Measurements from ENCODE around the gene RAB11FIP4. TPM values are rescaled to one million over a fixed set of nuclear protein-coding genes. Genes with fewer than 3 reads are reported as not detected.

Gene RAB11FIP4
- total RNA-seq, 1 experiment from 2014 or later = 34.1 TPM

GRCh38 chr17:31383488-31383887 lies 8.0 kb upstream of the RAB11FIP4 start:
- in situ Hi-C loops (cut with HindIII; ENCODE audit: low sequenced_read_pairs) = loop anchor here (10.0 kb wide), 1 partner anchor 429 kb away; no protein-coding TSS in a partner anchor

GRCh38 chr17:31385428-31386285 lies 5.8 kb upstream of the RAB11FIP4 start:
- no peak for DNase-seq (ENCODE audit: low spot score)
- in situ Hi-C loops (cut with HindIII; ENCODE audit: low sequenced_read_pairs) = loop anchor here (10.0 kb wide), 1 partner anchor 431 kb away; no protein-coding TSS in a partner anchor

More at GRCh38 chr17:31383488-31383887, 8.0 kb upstream of the RAB11FIP4 start:
- DNase-seq (ENCODE audit: low spot score) = peak; percentile 32

GRCh38 chr17:31386542-31387075 lies 4.9 kb upstream of the RAB11FIP4 start:
- in situ Hi-C loops (cut with HindIII; ENCODE audit: low sequenced_read_pairs) = loop anchor here (10.0 kb wide), 1 partner anchor 432 kb away; no protein-coding TSS in a partner anchor
- no peak for DNase-seq (ENCODE audit: low spot score)

- in situ Hi-C loops (cut with HindIII; ENCODE audit: low sequenced_read_pairs) = loop anchor here (10.0 kb wide), 1 partner anchor 433 kb away; no protein-coding TSS in a partner anchor
- DNase-seq (ENCODE audit: low spot score) = no peak
Observed at GRCh38 chr17:31387438-31387837, 4.0 kb upstream of the RAB11FIP4 start.

- no peak for DNase-seq (ENCODE audit: low spot score)
- in situ Hi-C loops (cut with HindIII; ENCODE audit: low sequenced_read_pairs) = loop anchor here (10.0 kb wide), 1 partner anchor 434 kb away; no protein-coding TSS in a partner anchor
Observed at GRCh38 chr17:31388351-31388750, 3.1 kb upstream of the RAB11FIP4 start.

GRCh38 chr17:31388770-31389656 lies 2.5 kb upstream of the RAB11FIP4 start:
- DNase-seq (ENCODE audit: low spot score) = peak; percentile 56
- in situ Hi-C loops (cut with HindIII; ENCODE audit: low sequenced_read_pairs) = loop anchor here (10.0 kb wide), 1 partner anchor 434 kb away; no protein-coding TSS in a partner anchor

GRCh38 chr17:31389657-31390381 lies 1.7 kb upstream of the RAB11FIP4 start:
- no peak for DNase-seq (ENCODE audit: low spot score)
- in situ Hi-C loops (cut with HindIII; ENCODE audit: low sequenced_read_pairs) = loop anchor here (10.0 kb wide), 1 partner anchor 435 kb away; no protein-coding TSS in a partner anchor

- DNase-seq (ENCODE audit: low spot score) = no peak
- in situ Hi-C loops (cut with HindIII; ENCODE audit: low sequenced_read_pairs) = no loop called here
Observed at GRCh38 chr17:31390426-31390747, 1.1 kb upstream of the RAB11FIP4 start.

- peak; percentile 48 for DNase-seq (ENCODE audit: low spot score)
- in situ Hi-C loops (cut with HindIII; ENCODE audit: low sequenced_read_pairs) = no loop called here
Observed at GRCh38 chr17:31390748-31391495, 553 bp upstream of the RAB11FIP4 start.

- in situ Hi-C loops (cut with HindIII; ENCODE audit: low sequenced_read_pairs) = no loop called here
- DNase-seq (ENCODE audit: low spot score) = peak; percentile 63
Observed at GRCh38 chr17:31392002-31392855, 754 bp downstream of the RAB11FIP4 start.

- in situ Hi-C loops (cut with HindIII; ENCODE audit: low sequenced_read_pairs) = no loop called here
- DNase-seq (ENCODE audit: low spot score) = peak; percentile 86
Observed at GRCh38 chr17:31392856-31393748, 1.6 kb downstream of the RAB11FIP4 start.

GRCh38 chr17:31393749-31394146 lies 2.3 kb downstream of the RAB11FIP4 start:
- in situ Hi-C loops (cut with HindIII; ENCODE audit: low sequenced_read_pairs) = no loop called here
- DNase-seq (ENCODE audit: low spot score) = no peak

GRCh38 chr17:31394544-31394943 lies 3.1 kb downstream of the RAB11FIP4 start:
- in situ Hi-C loops (cut with HindIII; ENCODE audit: low sequenced_read_pairs) = no loop called here
- peak; percentile 36 for DNase-seq (ENCODE audit: low spot score)

- DNase-seq (ENCODE audit: low spot score) = no peak
- in situ Hi-C loops (cut with HindIII; ENCODE audit: low sequenced_read_pairs) = no loop called here
Observed at GRCh38 chr17:31397256-31397939, 5.9 kb downstream of the RAB11FIP4 start.

GRCh38 chr17:31398381-31399311 lies 7.2 kb downstream of the RAB11FIP4 start:
- DNase-seq (ENCODE audit: low spot score) = no peak
- in situ Hi-C loops (cut with HindIII; ENCODE audit: low sequenced_read_pairs) = no loop called here
